ENCODE data around the gene KRT85.
A peak's percentile ranks its signal among the peaks of the same experiment; 100 is the strongest.

KRT85 gene

DNA sequence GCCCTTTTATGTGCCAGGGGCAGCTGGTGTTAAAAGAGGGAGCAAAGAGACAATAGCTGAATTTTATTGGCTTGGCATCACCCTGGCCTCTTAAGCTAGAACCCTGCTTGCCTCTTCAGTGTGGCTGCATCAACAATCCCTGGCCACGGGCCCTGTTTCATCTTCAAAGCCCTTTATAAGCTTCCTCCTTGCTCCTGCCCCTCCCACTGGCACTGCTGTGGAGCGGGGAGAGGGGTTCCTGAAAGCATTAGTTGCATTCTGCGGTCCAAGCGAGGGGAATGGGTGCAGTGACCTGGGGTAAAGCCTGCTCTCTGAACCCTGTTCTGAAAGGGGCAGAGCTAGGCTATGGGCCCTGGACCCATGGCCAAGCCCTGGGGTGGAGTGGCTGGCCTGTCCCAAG lies 45.9 kb downstream of the KRT85 start:
- DNase-seq, result no peak

GRCh38 chr12:52320784-52321400 lies 46.4 kb downstream of the KRT85 start, which contains the start of gene KRT83:
Gene KRT83, minus strand, starts transcription at chr12:52321398. Its CDS starts 63 bp downstream, at chr12:52321335.
- DNase-seq, result no peak

DNA sequence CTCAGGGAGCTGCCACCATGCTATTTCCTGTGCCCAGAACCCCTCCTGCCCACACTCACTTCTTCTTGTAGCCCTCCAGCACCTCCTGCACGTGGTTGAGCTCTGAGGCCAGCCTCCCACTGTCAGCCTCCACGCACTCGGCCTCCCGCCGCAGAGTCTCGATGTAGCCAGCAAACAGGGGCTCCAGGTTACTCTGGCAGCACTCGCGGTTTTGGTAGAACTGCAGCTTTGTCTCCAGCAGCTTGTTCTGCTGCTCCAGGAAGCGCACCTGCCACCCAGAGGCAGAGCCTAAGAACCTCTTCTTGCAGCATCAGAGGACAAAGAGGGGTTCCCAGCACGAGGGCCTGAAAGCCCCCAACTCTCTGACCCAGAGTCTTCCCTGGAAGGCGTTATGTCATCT lies 48.2 kb downstream of the KRT85 start:
- DNase-seq, result peak; percentile 61

DNA sequence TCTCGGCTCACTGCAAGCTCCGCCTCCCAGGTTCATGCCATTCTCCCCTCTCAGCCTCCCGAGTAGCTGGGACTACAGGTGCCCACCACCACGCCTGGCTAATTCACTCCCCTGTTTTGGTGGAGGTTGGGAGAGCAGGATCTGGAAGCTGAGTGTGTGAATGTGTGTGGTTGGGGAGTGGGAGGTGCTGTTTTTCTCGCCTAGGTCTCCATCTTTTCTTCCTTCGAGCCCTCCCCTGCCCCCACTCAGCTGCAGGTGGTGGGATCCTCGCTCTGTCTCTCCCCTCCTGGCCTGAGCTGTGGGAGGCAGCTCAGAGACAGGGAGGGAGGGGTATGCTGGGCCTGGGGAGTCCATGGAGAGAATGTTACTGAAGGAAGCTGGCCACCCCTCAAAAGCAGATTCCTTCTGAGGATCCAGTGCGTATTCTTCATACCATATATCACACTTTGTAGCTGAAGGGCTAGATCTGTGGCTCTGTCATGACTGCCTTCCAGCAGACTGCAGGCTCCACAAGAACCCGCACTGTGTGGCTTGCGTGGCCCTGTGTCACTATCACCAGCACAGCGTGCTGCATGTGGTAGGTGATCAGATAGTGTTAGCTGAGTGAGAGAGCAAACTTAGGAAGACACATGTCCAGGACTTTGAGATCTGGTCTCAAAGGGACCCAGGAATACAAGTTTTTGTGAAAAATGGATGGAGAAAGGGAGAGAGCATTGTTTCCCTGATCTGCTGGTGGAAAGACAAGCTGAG lies 48.9 kb downstream of the KRT85 start:
- DNase-seq, result no peak

- no peak for DNase-seq
These were observed 49.7 kb downstream of the KRT85 start for GRCh38 chr12:52317468-52318052.

- no peak for DNase-seq
These were observed 50.6 kb downstream of the KRT85 start for GRCh38 chr12:52316701-52317100.

GRCh38 chr12:52316290-52316689 lies 51.0 kb downstream of the KRT85 start:
- DNase-seq, result no peak

GRCh38 chr12:52315721-52316120 lies 51.6 kb downstream of the KRT85 start:
- DNase-seq, result peak; percentile 42

DNA sequence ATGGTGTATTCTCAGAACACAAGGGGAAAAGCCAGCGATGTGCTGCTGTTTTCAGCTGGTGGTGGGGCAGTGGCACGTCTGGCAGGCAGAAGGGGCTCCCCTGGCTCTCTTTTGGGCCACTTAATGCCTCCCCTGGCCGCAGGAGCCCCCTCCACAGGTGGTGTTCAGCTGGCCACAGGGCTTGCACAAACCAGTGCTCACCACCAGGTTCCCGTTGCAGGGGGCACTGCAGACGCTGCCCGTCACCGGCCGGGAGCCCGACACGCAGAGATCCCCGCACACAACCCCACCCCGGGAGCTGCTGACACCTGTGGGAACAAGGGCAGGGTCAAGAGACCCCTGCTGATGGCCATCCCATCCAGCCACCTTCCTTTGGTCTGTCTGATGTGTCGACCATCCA lies 52.8 kb downstream of the KRT85 start:
- no peak for DNase-seq

DNA sequence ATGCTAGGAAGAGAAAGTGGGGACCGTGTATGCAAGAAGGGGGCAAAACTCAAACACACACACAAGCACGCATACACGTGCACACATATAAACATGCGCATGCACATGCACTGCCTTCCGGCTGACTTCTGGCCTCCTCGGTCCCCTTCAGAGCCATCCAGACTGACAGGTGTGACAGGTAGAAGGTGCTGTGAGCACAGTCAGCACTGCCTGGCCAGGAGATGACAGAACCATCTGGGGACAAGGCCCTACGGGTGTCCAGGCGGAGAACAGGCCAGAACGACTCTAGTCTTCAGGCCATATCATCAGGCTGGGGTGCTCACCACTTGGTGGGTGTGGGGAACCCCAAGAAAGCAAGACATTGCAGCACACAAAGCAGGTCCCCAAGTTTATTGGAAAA lies 53.4 kb downstream of the KRT85 start:
- DNase-seq, result no peak

GRCh38 chr12:52313461-52313860 lies 53.8 kb downstream of the KRT85 start:
- DNase-seq, result no peak

- no peak for DNase-seq
These were observed 55.2 kb downstream of the KRT85 start for GRCh38 chr12:52312086-52312485.

DNA sequence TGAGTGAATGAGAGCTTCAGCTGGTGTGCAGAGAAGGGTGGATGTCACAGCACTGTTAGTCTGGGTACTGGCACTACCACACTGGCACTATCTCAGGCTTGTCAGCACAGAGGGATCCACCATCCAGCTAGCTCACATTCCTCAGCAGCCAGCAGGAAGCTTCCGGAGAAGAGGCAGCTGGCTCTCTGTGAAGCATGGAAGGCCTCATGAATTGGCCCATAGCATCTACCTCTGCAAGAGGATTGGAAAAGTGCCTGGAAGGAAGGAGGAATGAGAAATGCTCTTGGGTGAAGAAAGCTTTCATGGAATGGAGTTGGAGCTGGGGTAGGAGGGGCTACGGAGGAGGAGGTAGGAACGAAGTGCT lies 56.0 kb downstream of the KRT85 start:
- no peak for DNase-seq

GRCh38 chr12:52310622-52311284 lies 56.5 kb downstream of the KRT85 start:
- DNase-seq, result no peak
